NCI-H345 (cell line): ENCODE measurements around the gene ASTN1.

Source experiments
- DNase-seq: peaks from one replicate; lab custom pipeline; 2025; lab: John Stamatoyannopoulos, UW

ASTN1 gene

GRCh38 chr1:176838276-176838995 is 326.1 kb downstream of the ASTN1 start:
- DNase-seq: no peak

GRCh38 chr1:176837708-176838107 is 326.8 kb downstream of the ASTN1 start:
- no peak for DNase-seq

GRCh38 chr1:176831150-176831549 is 333.4 kb downstream of the ASTN1 start:
- DNase-seq: no peak

GRCh38 chr1:176829261-176829660 is 335.3 kb downstream of the ASTN1 start:
- no peak for DNase-seq

GRCh38 chr1:176826265-176826664 is 338.2 kb downstream of the ASTN1 start:
- DNase-seq: peak; percentile 83

GRCh38 chr1:176820391-176821031 is 344.0 kb downstream of the ASTN1 start:
- DNase-seq: no peak

GRCh38 chr1:176816232-176816631 is 348.3 kb downstream of the ASTN1 start:
- DNase-seq: no peak

- DNase-seq: no peak
These were observed 348.9 kb downstream of the ASTN1 start for GRCh38 chr1:176815621-176816020.

- DNase-seq: no peak
These were observed 352.8 kb downstream of the ASTN1 start for GRCh38 chr1:176811511-176812288.

- DNase-seq: no peak
These were observed 355.2 kb downstream of the ASTN1 start for GRCh38 chr1:176809292-176809691.
